Mesothelial cell of epicardium (in vitro differentiated cells): ENCODE results near the gene FAM184A. TPM values are rescaled to one million over a fixed set of nuclear protein-coding genes. Genes with fewer than 3 reads are reported as not detected.

ENCODE experiments used
- DNase-seq, 2 experiments: peaks; one replicate each; pipeline ENCODE4 v3.0.0; 2021; ENCODE audit warnings: low spot score in 2 of 2; ENCODE audit not compliant: unreplicated experiment in 2 of 2
- H3K27ac Mint-ChIP-seq: 2 replicates; pipeline ENCODE4 v1.8.0; 2021; ENCODE audit warnings: mixed read lengths
- H3K27me3 Mint-ChIP-seq: 2 replicates; pipeline ENCODE4 v1.8.0; 2021; ENCODE audit warnings: low read depth, mixed read lengths
- H3K36me3 Mint-ChIP-seq: 2 replicates; pipeline ENCODE4 v1.8.0; 2021; ENCODE audit warnings: mixed read lengths
- H3K4me1 Mint-ChIP-seq: 2 replicates; pipeline ENCODE4 v1.8.0; 2021; ENCODE audit warnings: mixed read lengths
- H3K4me3 Mint-ChIP-seq: 2 replicates; pipeline ENCODE4 v1.8.0; 2021; ENCODE audit warnings: mild to moderate bottlenecking, moderate library complexity, mixed read lengths
- H3K9me3 Mint-ChIP-seq: 2 replicates; pipeline ENCODE4 v1.8.0; 2021; ENCODE audit warnings: mixed read lengths
- total RNA-seq: library from RNA; stranded (reverse); gene quantifications from 3 replicates; pipeline ENCODE4 v1.2.1, GENCODE V29; 2021
- TF ChIP-seq, protein P1 (sequence below): fragments of 200-600 bp; sonication (generic); IDR thresholded peaks from one replicate; pipeline ENCODE4 v1.5.0; 2021; ENCODE audit warnings: antibody characterized with exemption; ENCODE audit not compliant: unreplicated experiment

The FAM184A gene
- total RNA-seq, 1 donor from 2014 or later, result 4.1 TPM

- peaks cover 3% of the 10 kb centered on the region for H3K36me3 Mint-ChIP-seq
- no peak for DNase-seq
- H3K4me3 Mint-ChIP-seq, result no peak overlapping the region
- peaks cover 17% of the 10 kb centered on the region for H3K4me1 Mint-ChIP-seq
- no peaks in the 10 kb centered on the region for H3K27me3 Mint-ChIP-seq
- TF ChIP-seq, protein P1, sequence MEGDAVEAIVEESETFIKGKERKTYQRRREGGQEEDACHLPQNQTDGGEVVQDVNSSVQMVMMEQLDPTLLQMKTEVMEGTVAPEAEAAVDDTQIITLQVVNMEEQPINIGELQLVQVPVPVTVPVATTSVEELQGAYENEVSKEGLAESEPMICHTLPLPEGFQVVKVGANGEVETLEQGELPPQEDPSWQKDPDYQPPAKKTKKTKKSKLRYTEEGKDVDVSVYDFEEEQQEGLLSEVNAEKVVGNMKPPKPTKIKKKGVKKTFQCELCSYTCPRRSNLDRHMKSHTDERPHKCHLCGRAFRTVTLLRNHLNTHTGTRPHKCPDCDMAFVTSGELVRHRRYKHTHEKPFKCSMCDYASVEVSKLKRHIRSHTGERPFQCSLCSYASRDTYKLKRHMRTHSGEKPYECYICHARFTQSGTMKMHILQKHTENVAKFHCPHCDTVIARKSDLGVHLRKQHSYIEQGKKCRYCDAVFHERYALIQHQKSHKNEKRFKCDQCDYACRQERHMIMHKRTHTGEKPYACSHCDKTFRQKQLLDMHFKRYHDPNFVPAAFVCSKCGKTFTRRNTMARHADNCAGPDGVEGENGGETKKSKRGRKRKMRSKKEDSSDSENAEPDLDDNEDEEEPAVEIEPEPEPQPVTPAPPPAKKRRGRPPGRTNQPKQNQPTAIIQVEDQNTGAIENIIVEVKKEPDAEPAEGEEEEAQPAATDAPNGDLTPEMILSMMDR, result no peak
- H3K27ac Mint-ChIP-seq, result no peak overlapping the region
- H3K9me3 Mint-ChIP-seq, result no peaks in the 10 kb centered on the region
These were observed 41.2 kb downstream of the FAM184A start for GRCh38 chr6:119037264-119037663.

DNA sequence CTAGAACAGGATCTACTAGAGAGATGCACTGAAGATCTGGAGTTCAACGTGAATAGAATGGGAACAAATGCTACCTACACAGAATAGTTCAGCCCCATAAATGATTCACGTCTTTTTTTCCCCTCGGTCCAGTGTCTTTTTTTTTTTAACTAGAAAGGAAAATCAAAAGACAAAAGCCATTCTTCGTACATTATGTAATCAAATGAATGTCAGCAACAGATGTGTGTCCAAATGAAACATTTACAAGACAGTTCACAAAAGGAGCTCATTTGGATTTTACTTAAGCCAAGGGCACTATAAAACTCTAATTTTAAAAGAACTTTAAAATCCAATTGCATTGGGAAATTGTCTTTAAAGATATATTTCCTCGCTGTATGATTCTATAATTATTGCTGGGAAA, 42.4 kb downstream of the FAM184A start:
- Mint-ChIP-seq H3K4me1 (peaks cover 17% of the 10 kb centered on the region), H3K9me3 (no peaks in the 10 kb centered on the region), H3K27me3 (no peaks in the 10 kb centered on the region), H3K4me3 (no peak overlapping the region), H3K27ac (no peak overlapping the region), H3K36me3 (peaks cover 3% of the 10 kb centered on the region)
- DNase-seq, result no peak
- TF ChIP-seq, protein P1, result no peak

GRCh38 chr6:119035459-119035858, 43.0 kb downstream of the FAM184A start:
- DNase-seq, result no peak
- Mint-ChIP-seq H3K4me3 (no peak overlapping the region), H3K27me3 (no peaks in the 10 kb centered on the region), H3K4me1 (peaks cover 17% of the 10 kb centered on the region), H3K27ac (no peak overlapping the region), H3K9me3 (no peaks in the 10 kb centered on the region), H3K36me3 (no peaks in the 10 kb centered on the region)
- TF ChIP-seq, protein P1, result no peak

DNA sequence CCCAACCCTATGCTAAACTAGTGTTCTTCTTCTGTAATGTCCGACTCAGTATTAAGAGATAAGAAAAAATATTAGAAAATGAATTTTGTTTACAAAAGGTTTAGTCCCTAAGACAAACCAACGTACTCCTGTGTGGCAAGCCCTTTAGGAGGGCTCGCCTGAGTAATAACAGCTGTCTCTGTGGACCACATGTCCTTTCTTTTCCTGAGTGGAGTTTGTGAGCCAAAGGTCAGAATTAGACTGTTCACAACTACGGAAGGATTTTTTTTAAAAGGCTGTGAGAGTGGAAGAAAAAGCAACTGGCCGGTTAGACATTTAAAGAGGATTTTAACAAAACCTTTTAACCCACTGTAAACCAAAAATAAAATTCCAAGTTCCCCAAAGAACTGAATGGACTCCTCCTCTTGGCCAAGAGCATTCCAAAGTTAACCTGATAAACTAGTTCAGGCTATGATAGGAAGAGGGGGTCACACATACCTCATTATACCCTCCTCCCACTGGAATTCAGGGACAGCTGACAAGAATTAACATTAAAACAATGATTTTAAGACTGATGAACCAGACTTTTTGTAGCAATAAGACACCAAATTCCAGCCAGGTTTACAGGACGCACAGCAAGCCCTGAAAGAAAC, 43.5 kb downstream of the FAM184A start:
- Mint-ChIP-seq H3K27me3 (no peaks in the 10 kb centered on the region), H3K9me3 (no peaks in the 10 kb centered on the region), H3K27ac (peak overlapping the region; percentile 48), H3K4me3 (no peak overlapping the region), H3K4me1 (peaks cover 17% of the 10 kb centered on the region), H3K36me3 (no peaks in the 10 kb centered on the region)
- TF ChIP-seq, protein P1, result no peak
- no peak for DNase-seq

GRCh38 chr6:119032428-119032827, 46.0 kb downstream of the FAM184A start:
- TF ChIP-seq, protein P1, result no peak
- H3K27me3 Mint-ChIP-seq, result no peaks in the 10 kb centered on the region
- H3K4me3 Mint-ChIP-seq, result no peak overlapping the region
- H3K36me3 Mint-ChIP-seq, result no peaks in the 10 kb centered on the region
- no peak overlapping the region for H3K27ac Mint-ChIP-seq
- H3K9me3 Mint-ChIP-seq, result no peaks in the 10 kb centered on the region
- peaks cover 21% of the 10 kb centered on the region for H3K4me1 Mint-ChIP-seq
- DNase-seq, result no peak

DNA sequence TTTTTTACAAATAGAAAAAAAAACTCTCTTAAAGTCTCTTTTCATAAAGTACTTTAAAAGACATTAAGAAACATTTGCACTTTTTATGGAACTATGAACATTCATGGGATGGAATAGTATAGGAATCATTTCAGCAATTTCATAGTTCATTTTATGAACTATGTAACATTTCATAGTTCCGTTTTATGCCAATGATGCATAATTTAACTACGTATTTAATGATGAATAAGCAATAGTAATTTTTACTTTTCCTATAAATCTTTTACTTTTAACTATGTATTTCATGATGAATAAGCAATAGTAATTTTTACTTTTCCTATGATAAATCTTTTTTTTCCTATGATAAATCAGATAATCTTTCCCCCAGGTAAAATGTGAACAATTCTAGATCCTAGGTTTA, 47.7 kb downstream of the FAM184A start:
- TF ChIP-seq, protein P1, result no peak
- Mint-ChIP-seq H3K4me3 (no peak overlapping the region), H3K36me3 (no peaks in the 10 kb centered on the region), H3K27me3 (no peaks in the 10 kb centered on the region), H3K9me3 (no peaks in the 10 kb centered on the region), H3K27ac (no peak overlapping the region), H3K4me1 (peaks cover 18% of the 10 kb centered on the region)
- no peak for DNase-seq
